IMR-90 (cell line): ENCODE data around the gene SLC9C2. TPM values are rescaled to one million over a fixed set of nuclear protein-coding genes. Genes with fewer than 3 reads are reported as not detected.

ENCODE experiments used
- ATAC-seq: fragments of 200-7000 bp; cut with Tn5 transposase; 2 replicates; pipeline ENCODE4 v1.9.1; 2020; ENCODE audit warnings: low read depth, mild to moderate bottlenecking, moderate library complexity
- BruUV-seq: library from RNA; stranded (reverse); fragments of 400-500 nt; replicated peaks from 2 replicates; lab custom pipeline; 2021; lab: Mats Ljungman, UMichigan
- CTCF ChIA-PET: fragments of 300-600 bp; formaldehyde crosslinking; extraction: SDS; loops from one replicate; lab custom pipeline; 2021; ENCODE audit warnings: antibody characterized with exemption; lab: Yijun Ruan, JAX
- POLR2A ChIA-PET: fragments of 300-600 bp; sonication (Branson Sonifier 250); formaldehyde crosslinking; loops from one replicate; lab custom pipeline; 2022; ENCODE audit warnings: antibody characterized with exemption; ENCODE audit not compliant: unreplicated experiment; lab: Charles Lee
- DNase-seq: peaks from one replicate; pipeline ENCODE4 v3.0.0; 2013
- H2AFZ ChIP-seq: replicated peaks from 2 replicates; pipeline ENCODE3; 2013; ENCODE audit warnings: low read length, mild to moderate bottlenecking; ENCODE audit not compliant: poor library complexity
- H2AK5ac ChIP-seq: 2 replicates; pipeline ENCODE4 v1.6.1; 2013; ENCODE audit warnings: low read depth, low read length, inconsistent platforms
- H2AK9ac ChIP-seq: replicated peaks from 2 replicates; pipeline ENCODE3; 2013; ENCODE audit warnings: mild to moderate bottlenecking, low read depth, low read length, moderate library complexity; ENCODE audit not compliant: poor library complexity
- H2BK120ac ChIP-seq: 2 replicates; pipeline ENCODE4 v1.6.1; 2013; ENCODE audit warnings: low read depth, low read length, inconsistent platforms
- H2BK15ac ChIP-seq: 3 replicates; pipeline ENCODE4 v1.6.1; 2013; ENCODE audit warnings: low read depth, low read length, inconsistent platforms
- H2BK20ac ChIP-seq: 2 replicates; pipeline ENCODE4 v1.6.1; 2013; ENCODE audit warnings: low read depth, mild to moderate bottlenecking, inconsistent platforms, low read length, moderate library complexity
- H2BK5ac ChIP-seq: 2 replicates; pipeline ENCODE4 v1.6.1; 2013; ENCODE audit warnings: mild to moderate bottlenecking, low read depth, low read length, inconsistent platforms; ENCODE audit not compliant: poor library complexity, severe bottlenecking
- H3K14ac ChIP-seq: replicated peaks from 2 replicates; pipeline ENCODE4 v1.6.1; 2013; ENCODE audit warnings: low read depth, low read length, inconsistent platforms
- H3K18ac ChIP-seq: 2 replicates; pipeline ENCODE4 v1.6.1; 2013; ENCODE audit warnings: low read depth, low read length, control low read depth
- H3K23ac ChIP-seq: 2 replicates; pipeline ENCODE4 v1.6.1; 2013; ENCODE audit warnings: low read depth, low read length, inconsistent platforms
- H3K27ac ChIP-seq: 2 replicates; pipeline ENCODE4 v1.5.1; 2013; ENCODE audit warnings: mild to moderate bottlenecking, control low read depth, low read length; ENCODE audit not compliant: insufficient read depth
- H3K27me3 ChIP-seq: 2 replicates; pipeline ENCODE4 v1.6.1; 2013; ENCODE audit warnings: low read length; ENCODE audit not compliant: control insufficient read depth, insufficient read depth
- H3K36me3 ChIP-seq: 2 replicates; pipeline ENCODE4 v1.6.1; 2013; ENCODE audit warnings: low read length, mixed read lengths; ENCODE audit not compliant: control insufficient read depth, insufficient read depth
- H3K4ac ChIP-seq: 2 replicates; pipeline ENCODE4 v1.6.1; 2013; ENCODE audit warnings: low read depth, low read length, inconsistent platforms
- H3K4me1 ChIP-seq: 2 replicates; pipeline ENCODE4 v1.6.1; 2013; ENCODE audit warnings: low read length, mixed read lengths; ENCODE audit not compliant: control insufficient read depth, insufficient read depth
- H3K4me2 ChIP-seq: 2 replicates; pipeline ENCODE4 v1.6.1; 2013; ENCODE audit warnings: low read depth, mild to moderate bottlenecking, control low read depth, low read length, moderate library complexity
- H3K4me3 ChIP-seq: 2 replicates; pipeline ENCODE4 v1.5.1; 2013; ENCODE audit warnings: low read depth, mild to moderate bottlenecking, control low read depth, low read length, moderate library complexity; ENCODE audit not compliant: insufficient read depth
- H3K56ac ChIP-seq: 2 replicates; pipeline ENCODE4 v1.6.1; 2013; ENCODE audit warnings: low read length, inconsistent platforms; ENCODE audit not compliant: insufficient read depth; ENCODE audit errors: extremely low read depth
- H3K79me1 ChIP-seq, 2 experiments: 2 replicates each; pipeline ENCODE4 v1.6.1; 2013; ENCODE audit warnings: low read length in 2 of 2, inconsistent platforms in 1 of 2, low read depth in 1 of 2
- H3K9ac ChIP-seq: 2 replicates; pipeline ENCODE4 v1.6.1; 2013; ENCODE audit warnings: low read depth, low read length, control low read depth
- H3K9me1 ChIP-seq: 2 replicates; pipeline ENCODE4 v1.6.1; 2013; ENCODE audit warnings: low read length, inconsistent platforms; ENCODE audit not compliant: insufficient read depth
- H3K9me3 ChIP-seq: 2 replicates; pipeline ENCODE4 v1.6.1; 2013; ENCODE audit warnings: low read length; ENCODE audit not compliant: control insufficient read depth, insufficient read depth
- H4K20me1 ChIP-seq: 2 replicates; pipeline ENCODE4 v1.6.1; 2013; ENCODE audit warnings: low read length, inconsistent platforms; ENCODE audit not compliant: insufficient read depth
- H4K5ac ChIP-seq: 2 replicates; pipeline ENCODE4 v1.6.1; 2013; ENCODE audit warnings: mild to moderate bottlenecking, low read depth, low read length, control low read depth
- H4K8ac ChIP-seq, 2 experiments: 2 replicates each; pipeline ENCODE4 v1.6.1; 2013; ENCODE audit warnings: low read depth in 2 of 2, low read length in 2 of 2, control low read depth in 1 of 2, inconsistent platforms in 1 of 2
- H4K91ac ChIP-seq: 2 replicates; pipeline ENCODE4 v1.6.1; 2013; ENCODE audit warnings: low read depth, low read length, inconsistent platforms; ENCODE audit not compliant: insufficient read depth
- MAFK ChIP-seq: IDR thresholded peaks from 2 replicates; pipeline ENCODE4 v1.6.1; 2012; ENCODE audit warnings: low read depth, low read length, improper control_type of control experiment
- NFE2L2 ChIP-seq: fragments of 150-350 bp; IDR thresholded peaks from 2 replicates; pipeline ENCODE4 v1.6.1; 2016; ENCODE audit warnings: low read depth, mild to moderate bottlenecking, low read length
- USF2 ChIP-seq: fragments of 150-350 bp; IDR thresholded peaks from 2 replicates; pipeline ENCODE4 v1.6.1; 2017; ENCODE audit warnings: mild to moderate bottlenecking, antibody characterized with exemption, low read length, low read depth
- WGBS, 2 experiments: methylation state at CpG; one replicate each; pipeline versions ENCODE4 v1.1.5 to v1.1.7; 2013; ENCODE audit warnings: missing lambda C conversion rate in 2 of 2; ENCODE audit not compliant: insufficient read length in 1 of 2; ENCODE audit errors: extremely low coverage in 2 of 2; 5-methylcytosine and 5-hydroxymethylcytosine counted together
- dilution Hi-C: fragments of 300-500 bp; cut with HindIII; formaldehyde crosslinking; loops from one replicate; pipeline ENCODE4 v1.14.3; 2018; ENCODE audit warnings: low sequenced_read_pairs; ENCODE audit not compliant: unreplicated experiment
- in situ Hi-C: fragments of 300-500 bp; cut with MboI; formaldehyde crosslinking; loops from 3 replicates; pipeline ENCODE4 v1.14.3; 2019; ENCODE audit warnings: low sequenced_read_pairs, inconsistent platforms, mixed read lengths
- intact Hi-C: fragments of 100-400 bp; cut with micrococcal nuclease; formaldehyde crosslinking; loops from 2 replicates; pipeline ENCODE4 v1.10.0; 2022
- polyA plus RNA-seq, 3 experiments: library from polyadenylated mRNA; depleted of rRNA; stranded (reverse); fragments of >200 nt; gene quantifications; 2 replicates each; pipeline ENCODE4 v1.2.3, GENCODE V29; 2012; ENCODE audit warnings: low replicate concordance in 1 of 3
- total RNA-seq: library from RNA; depleted of rRNA; stranded (reverse); fragments of >200 nt; gene quantifications from 2 replicates; pipeline ENCODE4 v1.2.3, GENCODE V29; 2012

The SLC9C2 gene
- total and polyA plus RNA-seq, 2 of the 4 experiments (the other 2 are of a cell fraction), result not detected

- Histone ChIP-seq H3K23ac (no peak overlapping the region), H3K27me3 (no peaks in the 10 kb centered on the region), H4K5ac (no peak overlapping the region), H3K9ac (0 out of 2 replicates have a peak overlapping the region, but pooled peaks have one; percentile 7), H2BK20ac (no peak overlapping the region), H3K14ac (peak overlapping the region; percentile 4), H3K4me1 (peaks cover 7% of the 10 kb centered on the region), H2BK5ac (peak overlapping the region; percentile 9), H2AK5ac (no peak overlapping the region), H3K36me3 (peaks cover 23% of the 10 kb centered on the region), H3K56ac (no peak overlapping the region), H3K4ac (no peak overlapping the region), H2BK120ac (no peak overlapping the region), H2BK15ac (no peak overlapping the region), H3K4me3 (no peak overlapping the region), H3K4me2 (peak overlapping the region; percentile 35; the same call in 1 of the 2 replicates), H2AK9ac (no peak overlapping the region), H4K91ac (no peak overlapping the region), H4K8ac (peak overlapping the region in 1 of 2 experiments; percentile 2; a peak in 1 of 4 replicates), H2AFZ (no peak overlapping the region), H3K18ac (no peak overlapping the region), H4K20me1 (peaks cover 23% of the 10 kb centered on the region; the same call in 1 of the 2 replicates), H3K27ac (no peak overlapping the region), H3K9me1 (0 out of 2 replicates have a peak, but pooled peaks cover 3% of the 10 kb centered on the region), H3K79me1 (peaks cover 22 to 66% of the 10 kb centered on the region in 2 experiments), H3K9me3 (no peaks in the 10 kb centered on the region)
- intact Hi-C loops, result loop anchor here (5.0 kb wide), 1 partner anchor 547 kb away; no protein-coding TSS in a partner anchor
- ChIA-PET POLR2A (no interaction called here), CTCF (interaction anchor here (3.0 kb wide), 1 partner anchor 50 kb away, joined by 17 read pairs; no protein-coding TSS in a partner anchor)
- peak; percentile 32 for DNase-seq
- no TSS peak for BruUV-seq
- TF ChIP-seq MAFK, result peak; percentile 74
- TF ChIP-seq USF2, result no peak
- peak; percentile 73 for TF ChIP-seq NFE2L2
- in situ Hi-C loops, result no loop called here
- ATAC-seq, result no peak
- no CpG with 5 or more reads among the region's 4 CpGs for WGBS, 2 experiments
- dilution Hi-C loops, result no loop called here
These were observed 123.2 kb downstream of the SLC9C2 start for GRCh38 chr1:173479649-173480048.
